IPS DF 19.7 (cell line): Measurements from ENCODE around the gene CCDC88B.
"Not testable (repeated sequence)": the region's sequence is repeated elsewhere in the genome, so short reads cannot be mapped to it uniquely, and the experiment has no call there.

Experiments
- DNase-seq: peaks from one replicate; pipeline ENCODE4 v3.0.0-alpha.2; 2013; ENCODE audit warnings: low read depth, low spot score

CCDC88B gene

GRCh38 chr11:64321533-64321932 lies 18.5 kb upstream of the CCDC88B start:
- no peak for DNase-seq

GRCh38 chr11:64322925-64323260 lies 17.1 kb upstream of the CCDC88B start:
- DNase-seq = no peak

- no peak for DNase-seq
Measured at GRCh38 chr11:64323373-64323772, 16.6 kb upstream of the CCDC88B start.

- not testable (repeated sequence) for DNase-seq
Measured at GRCh38 chr11:64323984-64324383, 16.0 kb upstream of the CCDC88B start.

- DNase-seq = no peak
Measured at GRCh38 chr11:64324692-64325469, 15.1 kb upstream of the CCDC88B start.

- no peak for DNase-seq
Measured at GRCh38 chr11:64327375-64327774, 12.6 kb upstream of the CCDC88B start.

GRCh38 chr11:64327993-64328392 lies 12.0 kb upstream of the CCDC88B start:
- no peak for DNase-seq

- DNase-seq = no peak
Measured at GRCh38 chr11:64330888-64331287, 9.1 kb upstream of the CCDC88B start.

- DNase-seq = no peak
Measured at GRCh38 chr11:64331569-64332371, 8.2 kb upstream of the CCDC88B start.

GRCh38 chr11:64333556-64333955 lies 6.4 kb upstream of the CCDC88B start:
- no peak for DNase-seq

GRCh38 chr11:64334764-64335735 lies 5.0 kb upstream of the CCDC88B start:
- DNase-seq = no peak

GRCh38 chr11:64337538-64338249 lies 2.3 kb upstream of the CCDC88B start:
- DNase-seq = no peak

- no peak for DNase-seq
Measured at GRCh38 chr11:64338716-64339115, 1.3 kb upstream of the CCDC88B start.

GRCh38 chr11:64339286-64339685 lies 718 bp upstream of the CCDC88B start:
- DNase-seq = no peak

- no peak for DNase-seq
Measured at GRCh38 chr11:64340671-64341335, 799 bp downstream of the CCDC88B start.

- no peak for DNase-seq
Measured at GRCh38 chr11:64341429-64341828, 1.4 kb downstream of the CCDC88B start.

GRCh38 chr11:64341851-64342791 lies 2.1 kb downstream of the CCDC88B start:
- DNase-seq = no peak

- no peak for DNase-seq
Measured at GRCh38 chr11:64342869-64343745, 3.1 kb downstream of the CCDC88B start.
